ENCODE results near the gene UNC5B.

Gene UNC5B

DNA sequence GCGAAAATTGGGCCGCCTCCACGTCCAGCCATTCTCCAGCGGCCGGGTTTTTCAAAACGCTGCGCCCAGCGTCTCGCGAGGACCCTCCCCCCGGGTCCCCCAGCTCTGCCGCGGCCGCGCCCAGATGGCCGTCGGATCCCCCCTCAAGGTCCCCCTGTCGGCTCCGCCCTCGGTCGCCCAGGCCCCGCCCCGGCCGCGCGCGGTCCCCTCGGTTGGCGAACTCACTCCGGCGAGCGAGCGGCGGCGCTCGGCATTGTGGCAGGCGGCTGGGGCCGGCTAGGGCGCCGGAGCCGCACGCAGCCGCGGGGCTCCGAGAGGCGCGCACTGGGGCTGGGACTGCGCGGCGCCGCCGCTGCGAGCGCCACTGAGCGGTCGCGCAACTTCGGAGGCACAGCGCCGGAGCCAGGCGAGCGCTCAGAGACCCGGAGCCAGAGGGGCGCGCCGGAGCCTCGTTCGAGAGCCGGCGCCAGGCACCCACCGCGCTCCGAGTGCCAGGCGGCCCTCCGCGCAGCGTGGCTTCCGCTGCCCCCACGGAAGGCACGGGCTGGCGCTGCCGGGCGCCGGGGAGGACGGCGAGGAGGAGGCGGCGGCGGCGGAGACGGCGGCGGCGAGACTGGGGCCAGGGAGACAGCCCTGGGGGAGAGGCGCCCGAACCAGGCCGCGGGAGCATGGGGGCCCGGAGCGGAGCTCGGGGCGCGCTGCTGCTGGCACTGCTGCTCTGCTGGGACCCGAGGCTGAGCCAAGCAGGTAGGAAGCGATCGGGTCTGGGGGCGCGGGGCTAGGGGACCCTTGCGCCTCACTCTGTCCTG lies at the start of gene UNC5B:
TSS of gene UNC5B (plus strand) at position 253 of the 809 bp plus-strand sequence. CDS start at position 669, 416 bp downstream.
- DNase-seq (ENCODE audit: low read depth in 2 of 2) = peak; percentile 11 to 19

DNA sequence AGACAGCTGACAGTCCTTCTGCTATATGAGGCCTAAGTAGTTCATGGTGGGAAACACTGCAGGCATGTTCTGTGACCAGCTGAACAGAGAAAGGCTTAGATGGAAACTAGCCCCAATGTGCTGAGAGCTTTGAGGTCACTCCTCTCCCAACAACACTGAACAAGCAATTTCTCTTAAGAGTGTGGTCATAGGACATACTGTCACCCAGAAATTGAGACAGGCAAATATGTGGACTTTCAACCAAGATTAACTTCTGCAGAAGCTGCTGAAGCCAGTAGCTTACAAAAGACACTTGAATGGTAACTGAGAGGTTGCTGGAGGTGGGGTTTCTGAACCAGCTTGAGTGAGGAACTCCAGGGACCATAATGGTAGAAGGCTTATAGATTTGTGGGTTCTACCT lies 38.9 kb upstream of the UNC5B start:
- no peak for DNase-seq (ENCODE audit: low read depth in 2 of 2)

- DNase-seq (ENCODE audit: low read depth in 2 of 2) = no peak
Observed at GRCh38 chr10:71176661-71177060, 35.7 kb upstream of the UNC5B start.

GRCh38 chr10:71177651-71178199 lies 34.6 kb upstream of the UNC5B start:
- DNase-seq (ENCODE audit: low read depth in 2 of 2) = no peak

- DNase-seq (ENCODE audit: low read depth in 2 of 2) = no peak
Observed at GRCh38 chr10:71178880-71179279, 33.5 kb upstream of the UNC5B start.

- DNase-seq (ENCODE audit: low read depth in 2 of 2) = no peak
Observed at GRCh38 chr10:71179382-71179781, 33.0 kb upstream of the UNC5B start.

DNA sequence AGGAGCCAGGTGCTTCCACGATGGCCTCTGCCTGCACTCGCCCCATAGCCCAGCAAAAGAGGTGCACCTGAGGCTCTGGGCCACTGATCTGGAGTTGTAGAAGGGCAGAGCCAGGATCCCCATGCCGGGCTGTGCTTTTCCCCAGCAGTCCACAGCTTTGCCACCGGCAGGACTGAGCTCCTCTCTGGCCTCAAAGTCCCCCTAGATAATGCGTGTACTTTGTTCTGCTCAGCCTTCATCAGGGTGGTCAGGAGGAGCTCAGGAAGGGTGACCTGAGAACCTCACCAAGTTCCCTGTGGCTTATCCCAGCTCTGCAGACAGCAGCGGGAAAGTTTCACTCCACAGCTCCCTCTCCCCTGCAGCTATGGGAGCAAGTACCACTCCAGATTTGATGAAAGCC lies 27.9 kb upstream of the UNC5B start:
- DNase-seq (ENCODE audit: low read depth in 2 of 2) = no peak

GRCh38 chr10:71185209-71185608 lies 27.2 kb upstream of the UNC5B start:
- no peak for DNase-seq (ENCODE audit: low read depth in 2 of 2)

GRCh38 chr10:71187197-71187596 lies 25.2 kb upstream of the UNC5B start:
- no peak for DNase-seq (ENCODE audit: low read depth in 2 of 2)

GRCh38 chr10:71187600-71187999 lies 24.8 kb upstream of the UNC5B start:
- DNase-seq (ENCODE audit: low read depth in 2 of 2) = no peak

DNA sequence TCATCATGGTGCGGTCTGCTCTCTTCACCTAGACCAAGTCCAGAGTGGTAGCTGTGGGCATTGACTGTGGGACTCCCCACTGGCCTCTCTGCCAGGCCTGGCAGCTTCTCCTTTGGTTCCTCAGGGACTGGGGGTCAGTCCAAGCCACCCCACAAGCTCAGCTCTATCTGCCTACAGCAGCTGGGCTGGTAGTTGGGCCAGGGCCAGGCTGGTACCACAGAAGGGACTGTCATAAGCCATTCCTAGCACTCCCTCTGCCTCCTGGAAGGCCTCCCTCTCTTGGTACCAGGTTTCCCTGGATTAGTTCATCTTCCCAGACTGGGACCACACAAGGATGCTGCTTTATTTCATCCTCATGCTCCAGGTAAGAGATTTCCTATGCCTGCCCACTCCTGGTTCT lies 24.2 kb upstream of the UNC5B start:
- no peak for DNase-seq (ENCODE audit: low read depth in 2 of 2)

GRCh38 chr10:71191019-71191418 lies 21.4 kb upstream of the UNC5B start:
- DNase-seq (ENCODE audit: low read depth in 2 of 2) = no peak

GRCh38 chr10:71191551-71192076 lies 20.8 kb upstream of the UNC5B start:
- DNase-seq (ENCODE audit: low read depth in 2 of 2) = no peak

DNA sequence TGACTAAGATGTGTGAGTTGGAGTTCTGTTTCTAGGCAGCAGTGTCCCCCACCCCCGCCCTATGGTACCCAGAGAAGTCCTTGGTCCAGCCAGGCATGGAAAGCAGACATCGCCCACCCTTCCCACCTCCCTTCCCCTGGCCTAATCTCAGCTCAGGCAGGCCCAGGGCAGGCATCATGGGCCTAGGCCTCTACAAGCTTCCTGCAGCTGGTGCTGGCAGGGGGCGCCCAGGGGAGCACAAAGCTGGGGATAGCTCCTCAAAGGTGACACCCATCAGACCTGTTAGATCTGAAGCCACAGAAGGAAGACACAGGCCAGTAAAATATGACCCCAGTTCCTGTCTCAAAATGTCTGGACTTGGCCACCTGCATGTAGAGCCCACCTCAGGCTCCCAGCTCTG lies 18.9 kb upstream of the UNC5B start:
- no peak for DNase-seq (ENCODE audit: low read depth in 2 of 2)

GRCh38 chr10:71197955-71198354 lies 14.4 kb upstream of the UNC5B start:
- no peak for DNase-seq (ENCODE audit: low read depth in 2 of 2)

DNA sequence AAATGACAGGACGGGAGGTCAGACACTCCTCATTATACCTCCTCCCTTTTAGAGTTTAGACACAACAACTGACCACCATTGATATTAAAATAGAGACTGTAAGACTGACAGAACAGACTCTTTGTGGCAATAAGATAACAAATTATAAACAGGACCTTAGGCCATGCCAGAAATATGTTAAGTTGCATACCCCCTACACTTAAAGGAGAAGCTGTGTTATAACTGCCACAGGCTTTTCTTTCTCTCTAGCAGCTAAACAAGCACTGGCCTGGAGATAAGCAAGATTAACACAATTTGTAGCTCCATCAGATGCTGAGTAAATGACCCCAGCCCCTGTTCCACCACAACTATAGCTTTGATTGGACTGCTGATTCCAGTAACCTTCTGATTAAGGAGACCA lies 10.5 kb upstream of the UNC5B start:
- no peak for DNase-seq (ENCODE audit: low read depth in 2 of 2)

DNA sequence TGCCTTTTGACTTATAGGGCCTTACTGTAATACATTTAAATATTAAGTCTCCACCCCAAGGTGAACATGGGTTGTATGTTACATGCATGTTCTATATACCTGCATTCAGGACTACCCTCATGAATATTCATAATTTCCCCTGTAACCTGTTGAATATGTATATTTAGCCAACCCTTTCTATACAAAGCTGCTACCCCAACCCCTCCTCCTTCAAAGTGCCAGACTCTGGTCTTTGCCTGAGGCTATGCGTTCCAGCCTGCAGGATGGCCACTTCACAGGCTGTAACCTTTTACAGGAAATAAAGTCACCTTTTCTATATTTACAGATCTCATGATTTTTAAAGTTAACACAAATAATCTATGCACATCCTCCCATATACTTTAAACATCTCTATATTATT lies 10.1 kb upstream of the UNC5B start:
- DNase-seq (ENCODE audit: low read depth in 2 of 2) = no peak

- DNase-seq (ENCODE audit: low read depth in 2 of 2) = no peak
Observed at GRCh38 chr10:71203124-71203523, 9.2 kb upstream of the UNC5B start.

- DNase-seq (ENCODE audit: low read depth in 2 of 2) = no peak
Observed at GRCh38 chr10:71203716-71204115, 8.7 kb upstream of the UNC5B start.

- no peak for DNase-seq (ENCODE audit: low read depth in 2 of 2)
Observed at GRCh38 chr10:71204746-71205145, 7.6 kb upstream of the UNC5B start.

DNA sequence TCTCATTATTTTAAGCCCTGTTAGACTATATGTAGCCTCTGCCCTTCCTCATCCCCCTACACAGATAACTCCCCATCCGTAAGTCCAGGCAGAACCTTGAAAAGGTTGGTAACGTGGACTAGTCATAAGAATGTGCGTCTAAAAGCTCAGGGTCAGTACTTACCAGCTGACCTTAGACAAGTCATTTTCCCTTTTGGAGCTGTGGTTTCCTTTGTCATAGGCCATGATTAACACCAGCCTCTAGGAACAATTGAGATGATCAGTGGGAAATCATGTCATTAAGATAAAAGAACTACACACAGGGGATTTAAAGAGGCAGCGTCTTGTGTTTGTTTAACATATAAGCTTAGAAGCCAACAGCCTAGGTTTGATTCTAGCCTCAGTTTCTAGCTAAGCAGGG lies 6.9 kb upstream of the UNC5B start:
- DNase-seq (ENCODE audit: low read depth in 2 of 2) = no peak

- DNase-seq (ENCODE audit: low read depth in 2 of 2) = no peak
Observed at GRCh38 chr10:71206911-71207310, 5.5 kb upstream of the UNC5B start.

DNA sequence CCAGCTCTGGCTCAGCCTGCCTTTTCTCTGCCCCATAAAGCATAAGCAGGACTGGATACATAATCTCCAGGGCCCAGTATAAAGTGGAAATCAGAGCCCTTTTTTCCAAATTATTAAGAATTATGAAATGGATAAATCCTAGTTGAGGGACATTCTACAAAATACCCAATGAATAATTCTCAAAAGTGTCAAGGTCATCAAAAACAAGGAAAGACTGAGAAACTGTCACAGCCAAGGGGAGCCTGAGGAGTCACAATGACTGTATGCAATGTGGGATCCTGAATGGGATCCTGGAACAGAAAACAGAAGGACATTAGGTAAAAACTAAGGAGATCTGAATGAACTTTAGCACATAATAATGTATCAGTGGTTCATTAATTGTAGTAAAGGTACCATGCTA lies 4.8 kb upstream of the UNC5B start:
- no peak for DNase-seq (ENCODE audit: low read depth in 2 of 2)

DNA sequence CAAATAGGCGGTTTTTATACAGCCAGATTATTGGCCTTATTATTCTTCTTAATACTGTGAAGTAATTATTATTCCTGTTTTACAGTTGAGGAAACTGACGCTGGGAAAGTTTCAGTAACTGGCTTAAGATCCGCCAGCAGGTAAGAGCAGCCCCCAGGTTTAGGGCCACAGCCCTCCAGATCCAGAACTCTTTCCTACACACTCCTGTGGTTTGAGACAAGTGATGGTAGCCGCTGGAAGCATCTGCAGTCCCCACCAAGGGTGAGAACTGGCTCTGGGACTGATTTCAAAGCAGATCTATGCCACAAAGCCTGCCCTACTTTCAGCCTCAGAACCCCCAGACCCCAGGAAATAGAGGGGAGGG lies 3.0 kb upstream of the UNC5B start:
- DNase-seq (ENCODE audit: low read depth in 2 of 2) = no peak

All from stimulated activated CD8-positive, alpha-beta memory T cell treated with anti-CD3 and anti-CD28 coated beads, Interleukin-7, amount 100 ng/mL, for 1 hour (primary cell).